Coronary artery (tissue), 2 donors: ENCODE results near the gene OASL.

Experiments used
- DNase-seq: peaks from one replicate; pipeline ENCODE4 v3.0.0-alpha.2; 2017; ENCODE audit warnings: low spot score
- H3K27ac ChIP-seq, 2 donors: fragments of 200-600 bp; sonication (generic); one replicate each; pipeline ENCODE4 v1.5.1; 2016 to 2019
- H3K4me3 ChIP-seq: fragments of 200-600 bp; sonication (generic); 2 replicates; pipeline ENCODE4 v1.5.1; 2016; ENCODE audit warnings: mild to moderate bottlenecking, moderate library complexity
- TF ChIP-seq, protein P1 (sequence below): fragments of 200-600 bp; sonication (generic); IDR thresholded peaks from one replicate; pipeline ENCODE4 v1.5.1; 2019; ENCODE audit warnings: antibody characterized with exemption

The OASL gene

DNA sequence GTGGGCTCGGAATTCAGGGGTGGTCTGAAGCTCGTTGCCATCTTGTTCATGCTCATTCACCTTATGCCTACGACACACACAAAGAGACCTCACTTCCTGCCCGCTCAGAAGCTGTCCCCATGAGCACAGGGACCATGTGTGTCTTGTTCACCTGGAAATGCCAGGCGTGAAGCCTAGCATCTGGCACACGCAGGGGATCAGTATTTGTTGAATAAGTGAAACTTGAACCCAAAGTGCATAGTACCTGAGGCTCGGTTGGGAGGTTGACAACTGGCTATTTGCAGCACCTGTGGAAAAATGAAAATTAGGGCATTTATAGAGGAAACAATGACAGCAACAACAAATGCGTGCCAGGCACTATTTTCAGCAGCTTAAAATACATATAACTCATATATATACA lies 28.2 kb downstream of the OASL start:
- Histone ChIP-seq H3K4me3 (no peak overlapping the region), H3K27ac (no peak overlapping the region)
- TF ChIP-seq, protein P1, sequence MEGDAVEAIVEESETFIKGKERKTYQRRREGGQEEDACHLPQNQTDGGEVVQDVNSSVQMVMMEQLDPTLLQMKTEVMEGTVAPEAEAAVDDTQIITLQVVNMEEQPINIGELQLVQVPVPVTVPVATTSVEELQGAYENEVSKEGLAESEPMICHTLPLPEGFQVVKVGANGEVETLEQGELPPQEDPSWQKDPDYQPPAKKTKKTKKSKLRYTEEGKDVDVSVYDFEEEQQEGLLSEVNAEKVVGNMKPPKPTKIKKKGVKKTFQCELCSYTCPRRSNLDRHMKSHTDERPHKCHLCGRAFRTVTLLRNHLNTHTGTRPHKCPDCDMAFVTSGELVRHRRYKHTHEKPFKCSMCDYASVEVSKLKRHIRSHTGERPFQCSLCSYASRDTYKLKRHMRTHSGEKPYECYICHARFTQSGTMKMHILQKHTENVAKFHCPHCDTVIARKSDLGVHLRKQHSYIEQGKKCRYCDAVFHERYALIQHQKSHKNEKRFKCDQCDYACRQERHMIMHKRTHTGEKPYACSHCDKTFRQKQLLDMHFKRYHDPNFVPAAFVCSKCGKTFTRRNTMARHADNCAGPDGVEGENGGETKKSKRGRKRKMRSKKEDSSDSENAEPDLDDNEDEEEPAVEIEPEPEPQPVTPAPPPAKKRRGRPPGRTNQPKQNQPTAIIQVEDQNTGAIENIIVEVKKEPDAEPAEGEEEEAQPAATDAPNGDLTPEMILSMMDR: no peak
- no peak for DNase-seq

DNA sequence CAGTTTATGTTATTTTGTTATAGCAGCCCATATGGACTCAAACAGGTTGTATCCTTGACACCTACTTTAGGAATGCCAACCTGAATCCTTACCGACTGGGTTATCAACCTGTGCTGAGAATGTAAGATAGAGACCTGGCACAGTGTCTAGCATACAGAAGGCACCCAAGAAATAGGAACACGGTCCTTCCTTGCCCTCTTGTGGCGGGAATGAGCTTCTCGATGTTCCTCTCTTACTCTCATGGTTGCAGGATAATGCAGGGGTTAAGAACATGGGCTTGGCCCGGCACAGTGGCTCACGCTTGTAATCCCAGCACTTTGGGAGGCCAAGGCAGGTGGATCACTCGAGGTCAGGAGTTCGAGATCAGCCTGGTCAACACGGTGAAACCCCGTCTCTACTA lies 29.3 kb downstream of the OASL start:
- DNase-seq: no peak
- Histone ChIP-seq H3K4me3 (no peak overlapping the region), H3K27ac (no peak overlapping the region)
- TF ChIP-seq, protein P1: no peak

DNA sequence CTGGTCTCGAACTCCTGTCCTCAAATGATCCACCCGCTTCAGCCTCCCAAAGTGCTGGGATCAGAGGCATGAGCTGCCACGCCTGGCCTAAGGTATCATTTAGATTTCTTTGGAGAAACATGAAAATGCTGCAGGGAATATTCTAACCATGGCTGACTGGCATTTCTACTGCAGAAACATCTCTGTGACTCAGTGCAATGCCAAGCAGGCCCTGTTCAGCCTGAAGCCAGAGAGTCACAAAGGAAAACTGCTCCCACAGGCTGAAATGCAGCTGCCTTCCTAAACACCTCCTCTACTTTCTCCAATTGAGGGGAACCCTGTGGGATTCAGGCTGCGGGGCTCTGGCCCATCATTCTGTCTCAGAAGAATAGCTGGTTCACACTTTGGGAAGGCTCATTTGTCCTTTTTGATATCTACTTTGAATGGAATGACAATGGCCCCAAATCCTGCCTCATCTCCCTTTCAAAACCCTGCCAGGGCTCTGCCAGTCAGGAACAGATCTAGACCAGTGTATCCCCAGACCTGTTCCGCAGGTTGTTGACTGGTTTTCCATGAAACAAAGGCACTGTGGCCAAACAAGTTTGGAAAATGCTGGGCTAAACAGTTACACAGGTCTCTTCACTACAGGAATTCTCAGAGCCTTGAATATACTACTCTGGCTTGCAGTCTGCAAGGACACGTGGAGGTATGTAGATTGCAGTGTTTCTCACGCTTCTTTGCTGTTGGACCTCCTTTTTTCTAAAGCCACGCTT lies 30.5 kb downstream of the OASL start:
- TF ChIP-seq, protein P1: no peak
- H3K4me3 ChIP-seq: no peak overlapping the region
- DNase-seq: no peak

DNA sequence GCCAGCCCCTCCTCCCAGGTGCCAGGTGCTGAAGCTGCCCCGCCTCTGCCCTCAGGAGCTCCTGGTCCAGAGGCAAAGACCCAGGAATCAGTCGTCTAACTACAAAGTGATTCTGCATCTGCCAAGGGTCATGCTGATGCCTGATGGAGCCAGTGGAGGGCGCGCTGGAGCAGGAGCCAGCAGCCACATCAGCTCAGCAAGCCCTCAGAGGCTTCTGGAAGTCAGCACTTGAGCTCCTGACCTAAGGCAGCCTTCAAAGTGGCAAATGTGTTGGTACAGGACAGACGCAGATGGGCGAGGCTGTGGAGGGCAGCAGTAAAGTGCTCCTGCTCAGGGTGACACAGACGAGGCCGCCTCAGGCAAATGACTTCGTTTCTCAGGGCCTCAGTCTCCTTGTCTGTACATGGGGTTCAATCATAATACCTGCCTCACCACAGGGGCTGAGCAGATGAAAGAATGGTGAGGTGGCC lies 33.7 kb downstream of the OASL start:
- no peak for DNase-seq
- TF ChIP-seq, protein P1: no peak
- Histone ChIP-seq H3K4me3 (no peak overlapping the region), H3K27ac (no peak overlapping the region)

More for the DNA sequence above, 30.5 kb downstream of the OASL start:
- H3K27ac ChIP-seq: no peak overlapping the region

DNA sequence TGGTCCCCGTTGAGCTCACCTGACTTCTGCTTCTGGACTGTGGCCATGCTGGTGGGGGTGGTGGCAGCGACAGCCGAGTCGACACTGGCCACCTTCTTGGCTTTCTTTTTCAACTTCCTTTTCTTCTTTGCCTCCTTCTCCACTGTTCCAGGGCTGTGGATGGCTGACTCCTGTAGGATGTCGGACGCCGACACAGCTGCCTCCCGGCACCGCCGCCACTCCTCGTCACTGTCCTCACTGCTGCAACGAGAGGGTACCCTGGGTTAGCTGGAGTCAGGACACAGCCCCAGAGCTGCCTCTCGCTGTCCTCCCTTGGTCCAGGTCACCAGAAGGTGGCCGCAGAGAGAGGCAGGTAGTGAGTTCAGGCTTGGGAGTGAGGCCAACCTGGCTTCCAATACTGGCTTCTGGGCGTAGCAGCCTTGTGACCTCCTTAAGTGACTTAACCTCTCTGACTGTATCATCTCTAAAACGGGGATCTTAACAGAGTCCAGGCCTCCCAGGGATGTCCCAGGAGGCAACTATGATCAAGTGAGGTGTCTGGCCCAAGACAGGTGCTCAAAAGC lies 34.7 kb downstream of the OASL start:
- no peak for DNase-seq
- TF ChIP-seq, protein P1: no peak
- no peak overlapping the region for H3K27ac ChIP-seq
- H3K4me3 ChIP-seq: no peak overlapping the region

DNA sequence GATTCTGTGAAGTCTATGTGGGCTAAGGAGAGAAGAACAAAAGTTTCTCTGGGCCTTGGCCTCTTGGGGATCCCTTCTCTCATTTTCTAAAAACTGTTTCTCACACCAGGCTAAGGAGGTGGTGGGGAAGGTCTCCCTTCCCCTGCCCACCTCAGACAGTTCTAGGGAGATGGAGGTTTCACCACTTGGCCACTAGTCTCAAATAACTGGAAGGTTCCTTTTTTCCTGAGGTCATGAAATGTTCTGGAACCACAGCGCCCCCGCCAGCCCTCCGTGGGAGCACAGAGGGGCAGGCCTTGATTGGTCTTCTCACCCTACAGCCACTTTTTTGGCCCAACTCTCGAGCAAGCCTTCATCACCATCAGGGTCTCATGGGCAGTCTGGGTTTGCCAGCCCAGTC lies 35.4 kb downstream of the OASL start:
- TF ChIP-seq, protein P1: no peak
- H3K27ac ChIP-seq: no peak overlapping the region
- DNase-seq: no peak
- no peak overlapping the region for H3K4me3 ChIP-seq

DNA sequence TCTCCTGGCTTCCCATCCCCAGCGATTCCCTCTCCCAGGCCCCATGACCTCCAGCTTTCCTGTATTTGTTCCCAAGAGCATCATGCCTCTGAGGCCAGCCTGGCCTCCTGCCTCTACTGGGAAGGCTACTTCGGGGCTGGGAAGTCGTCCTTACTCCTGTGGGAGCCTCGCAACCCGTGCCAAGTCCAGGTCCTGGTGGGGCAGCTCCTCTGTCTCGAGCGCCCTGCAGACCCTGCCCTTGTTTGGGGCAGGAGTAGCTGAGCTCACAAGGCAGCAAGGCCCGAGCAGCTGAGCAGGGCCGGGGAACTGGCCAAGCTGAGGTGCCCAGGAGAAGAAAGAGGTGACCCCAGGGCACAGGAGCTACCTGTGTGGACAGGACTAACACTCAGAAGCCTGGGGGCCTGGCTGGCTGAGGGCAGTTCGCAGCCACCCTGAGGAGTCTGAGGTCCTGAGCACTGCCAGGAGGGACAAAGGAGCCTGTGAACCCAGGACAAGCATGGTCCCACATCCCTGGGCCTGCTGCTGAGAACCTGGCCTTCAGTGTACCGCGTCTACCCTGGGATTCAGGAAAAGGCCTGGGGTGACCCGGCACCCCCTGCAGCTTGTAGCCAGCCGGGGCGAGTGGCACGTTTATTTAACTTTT lies 37.1 kb downstream of the OASL start:
- no peak for DNase-seq
- TF ChIP-seq, protein P1: no peak
- Histone ChIP-seq H3K4me3 (no peak overlapping the region), H3K27ac (no peak overlapping the region)
